HG02798 (cell line): Measurements from ENCODE around the gene ELOB.

ENCODE experiments used
- ATAC-seq: cut with Tn5 transposase; IDR thresholded peaks from one replicate; pipeline ENCODE4 v1.9.1; 2021; ENCODE audit warnings: mild to moderate bottlenecking; ENCODE audit not compliant: unreplicated experiment, poor library complexity

ELOB gene

DNA sequence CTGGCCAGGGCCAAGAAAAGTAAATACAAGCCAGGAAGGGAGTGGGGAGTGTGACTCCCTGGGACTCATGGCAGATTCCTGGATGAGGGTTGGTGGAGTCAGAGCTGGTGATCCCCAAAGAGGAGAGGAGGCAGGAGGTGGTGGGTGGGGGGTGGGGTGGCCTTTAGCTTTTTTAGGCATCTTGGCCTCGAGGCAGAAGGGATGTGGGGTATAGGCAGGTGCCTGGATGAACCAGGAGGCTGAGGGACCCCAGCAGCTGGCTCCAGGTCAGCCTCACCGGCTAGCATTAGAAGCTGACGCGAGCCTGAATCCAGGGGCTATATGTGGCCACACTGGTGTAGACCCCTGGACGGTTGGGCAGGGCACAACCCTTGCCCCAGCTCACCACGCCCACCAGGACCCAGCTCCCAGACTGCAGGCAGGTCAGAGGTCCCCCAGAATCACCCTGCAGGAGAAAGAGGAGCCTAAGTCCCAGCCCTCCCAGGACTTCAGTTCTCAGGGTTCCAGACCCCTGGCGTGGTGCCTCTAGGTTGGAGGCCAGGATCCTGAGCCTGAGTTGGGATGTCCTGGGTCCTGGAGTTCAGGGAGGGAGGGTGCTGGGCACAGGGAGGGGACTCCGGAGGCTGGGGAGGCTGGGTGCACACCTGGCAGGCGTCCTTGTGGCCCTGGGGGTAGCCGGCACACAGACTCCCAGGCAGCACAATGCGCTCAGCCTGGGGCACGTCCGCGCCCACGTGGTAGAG lies 7.4 kb upstream of the ELOB start:
- no peak for ATAC-seq

GRCh38 chr16:2783581-2784357 lies 6.7 kb upstream of the ELOB start:
- ATAC-seq: no peak

DNA sequence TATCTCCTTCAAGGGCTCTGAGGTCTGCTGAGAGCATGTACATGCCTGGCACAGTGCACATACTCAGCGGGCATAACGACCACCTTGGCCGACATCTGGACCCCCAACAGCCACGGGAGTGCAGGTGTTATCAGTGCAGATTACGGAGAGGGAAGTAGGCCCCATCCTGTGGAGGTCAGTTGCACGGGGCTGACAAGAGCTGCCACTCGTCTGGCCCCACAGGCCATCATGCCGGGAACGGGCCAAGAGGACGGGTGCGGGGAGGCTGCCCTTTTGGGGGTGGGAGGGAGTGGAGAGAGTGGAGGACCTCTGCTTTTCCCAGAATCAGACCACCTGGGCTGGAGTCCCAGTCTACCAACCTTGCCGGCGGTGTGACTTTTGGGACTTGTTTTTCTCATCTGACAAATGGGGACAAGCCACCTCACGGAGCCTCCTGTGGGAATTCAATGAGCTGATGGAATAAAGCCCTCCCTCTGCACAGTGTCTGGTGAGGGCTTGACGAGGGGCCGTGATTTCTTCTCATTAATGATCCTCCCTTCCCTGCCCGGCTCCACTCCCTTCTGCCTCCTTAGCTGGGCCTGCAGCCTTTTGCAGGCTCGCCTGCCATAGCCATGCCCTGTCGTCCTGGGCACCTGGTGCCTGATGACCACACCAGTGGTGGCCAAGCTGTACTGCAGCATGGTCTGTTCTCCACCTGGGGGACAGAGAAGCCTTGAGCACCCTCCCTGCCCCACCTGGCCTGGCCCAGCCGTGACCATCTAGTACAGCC lies 5.7 kb upstream of the ELOB start:
- ATAC-seq: no peak

DNA sequence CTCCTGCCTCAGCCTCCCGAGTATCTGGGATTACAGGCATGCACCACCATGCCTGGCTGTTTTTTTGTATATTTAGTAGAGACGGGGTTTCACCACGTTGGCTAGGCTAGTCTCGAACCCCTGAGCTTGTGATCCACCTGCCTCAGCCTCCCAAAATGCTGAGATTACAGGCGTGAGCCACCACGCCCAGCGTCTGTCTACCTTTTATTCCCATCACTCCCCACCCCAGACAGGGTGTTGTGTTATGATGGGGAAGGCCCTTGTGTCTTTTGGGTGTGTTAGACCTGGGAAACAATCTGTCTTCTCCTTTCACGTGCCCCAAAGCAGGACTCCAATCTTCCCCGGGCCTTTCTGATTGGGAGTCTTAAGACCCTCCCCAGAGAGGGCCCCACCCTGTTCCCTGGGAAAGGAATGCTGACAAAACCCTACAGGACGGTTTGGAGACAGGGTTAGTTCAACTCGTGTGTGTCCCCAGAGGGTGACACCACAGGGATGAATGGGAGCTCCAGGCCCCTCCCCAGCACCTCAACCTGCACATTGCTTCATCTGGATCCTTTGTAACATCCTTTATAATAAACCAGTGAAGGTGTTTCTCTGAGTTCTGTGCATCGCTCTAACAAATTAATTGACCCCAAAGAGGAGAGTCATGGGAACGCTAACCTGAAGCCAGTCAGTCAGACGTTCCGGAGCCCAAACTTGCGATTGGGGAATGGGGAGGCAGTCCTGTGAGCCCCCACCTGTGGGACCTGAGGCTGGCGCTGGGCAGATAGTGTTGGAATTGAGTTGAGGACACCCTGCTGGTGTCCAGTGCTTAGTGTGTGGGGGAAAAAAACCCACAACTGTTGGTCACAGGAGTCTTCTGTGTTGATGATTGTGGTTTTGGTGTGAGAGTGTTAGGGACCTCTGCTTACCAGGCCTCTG lies 3.2 kb upstream of the ELOB start:
- no peak for ATAC-seq

- ATAC-seq: no peak
These were observed 2.3 kb upstream of the ELOB start for GRCh38 chr16:2779151-2779920.

GRCh38 chr16:2778630-2778958 lies 1.5 kb upstream of the ELOB start:
- ATAC-seq: no peak

- no peak for ATAC-seq
These were observed 986 bp upstream of the ELOB start for GRCh38 chr16:2777903-2778629.

- peak; percentile 27 for ATAC-seq
These were observed 460 bp downstream of the ELOB start for GRCh38 chr16:2776500-2777139.

DNA sequence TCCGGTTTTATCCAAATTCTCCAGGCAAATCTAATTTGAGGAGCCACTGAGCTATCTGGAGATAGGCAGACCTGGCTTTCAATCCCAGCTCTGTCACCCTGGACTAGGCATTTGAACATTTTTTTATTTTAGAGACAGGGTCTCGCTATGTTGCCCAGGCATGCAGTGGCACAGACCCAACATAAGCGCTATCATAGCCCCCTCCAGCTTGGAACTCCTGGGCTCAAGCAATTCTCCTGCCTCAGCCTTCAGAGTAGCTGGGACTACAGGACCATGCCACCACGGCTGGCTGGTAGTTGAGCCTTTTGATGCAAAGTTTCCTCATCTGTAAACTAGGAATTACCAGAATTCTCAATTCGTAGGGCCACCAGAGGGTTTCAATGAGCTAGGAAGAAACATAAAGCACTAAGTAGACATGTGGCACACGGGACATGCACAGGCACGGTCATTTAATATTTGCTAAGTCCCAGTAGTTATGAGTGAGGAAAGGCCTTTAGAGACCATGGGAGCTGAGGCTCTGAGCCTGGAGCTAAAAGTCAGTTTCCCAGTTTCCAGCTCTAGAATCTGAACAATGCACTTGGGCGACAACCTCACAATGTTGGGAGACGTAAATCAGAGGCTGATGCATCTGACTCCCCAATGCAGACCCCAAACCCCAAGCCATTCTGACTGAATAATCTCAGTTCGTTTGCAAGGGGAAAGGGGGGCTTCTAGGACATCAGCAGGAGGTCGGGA lies 1.1 kb downstream of the ELOB start:
- ATAC-seq: no peak

DNA sequence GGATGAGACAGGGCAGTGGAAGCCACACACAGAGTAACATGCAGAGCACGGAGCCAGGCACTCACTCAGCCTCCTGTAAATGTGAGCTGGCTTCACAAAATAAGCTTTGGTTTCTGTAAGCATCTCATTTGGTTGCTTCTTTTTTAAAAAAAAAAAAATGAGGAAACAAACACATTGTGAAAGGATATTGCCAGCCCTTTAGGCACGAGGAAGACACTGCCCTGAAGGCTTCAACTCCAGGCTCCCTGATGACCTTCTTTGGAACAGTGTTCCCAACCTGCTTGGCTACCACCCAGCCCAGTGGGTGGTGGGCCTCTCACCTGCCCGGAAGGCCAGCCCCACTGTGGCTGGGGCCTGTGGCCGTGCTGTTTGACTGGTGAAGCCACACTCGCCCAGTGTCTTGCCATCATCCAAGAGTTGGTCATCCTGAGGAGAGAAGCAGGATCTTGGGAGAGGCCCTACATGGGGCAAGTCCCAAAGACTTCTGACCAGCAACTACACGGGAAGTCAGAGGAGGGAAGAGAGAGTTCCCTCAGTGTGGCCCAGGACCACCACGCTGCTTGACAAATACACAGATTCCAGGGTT lies 1.9 kb downstream of the ELOB start:
- ATAC-seq: no peak

DNA sequence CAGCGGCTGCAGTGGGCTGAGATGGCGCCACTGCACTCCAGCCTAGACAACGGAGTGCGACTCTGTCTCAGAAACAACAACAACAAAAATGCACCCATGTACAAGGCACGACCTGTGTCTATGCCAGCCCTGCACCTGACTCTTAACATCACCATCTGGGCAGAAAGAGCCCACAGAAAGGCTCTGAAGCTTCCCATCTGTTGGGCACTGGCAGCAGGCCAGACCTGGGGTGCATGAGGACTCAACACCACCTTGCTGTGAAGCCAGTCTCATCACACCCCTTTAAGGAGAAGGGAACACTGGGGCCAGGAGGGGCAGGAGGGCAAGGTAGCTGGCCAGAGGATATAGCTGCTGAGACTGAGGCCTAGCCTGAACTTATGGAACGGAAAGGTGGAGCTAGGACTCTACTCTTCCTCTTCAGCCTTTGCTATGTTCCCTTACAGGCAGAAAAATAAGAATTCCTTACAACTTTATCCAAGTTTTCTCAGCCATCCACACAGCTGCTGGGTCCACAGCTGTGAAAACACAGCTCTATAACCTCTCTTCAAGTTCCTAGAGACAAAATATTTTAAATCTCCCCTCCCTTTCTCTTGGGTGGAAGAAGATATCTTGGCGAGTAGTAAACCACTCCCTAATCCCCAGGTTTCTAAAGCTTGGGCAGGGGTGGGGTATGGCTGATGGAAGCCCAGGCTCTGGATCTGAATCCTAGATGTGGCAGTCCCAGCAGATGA lies 2.8 kb downstream of the ELOB start:
- ATAC-seq: no peak

DNA sequence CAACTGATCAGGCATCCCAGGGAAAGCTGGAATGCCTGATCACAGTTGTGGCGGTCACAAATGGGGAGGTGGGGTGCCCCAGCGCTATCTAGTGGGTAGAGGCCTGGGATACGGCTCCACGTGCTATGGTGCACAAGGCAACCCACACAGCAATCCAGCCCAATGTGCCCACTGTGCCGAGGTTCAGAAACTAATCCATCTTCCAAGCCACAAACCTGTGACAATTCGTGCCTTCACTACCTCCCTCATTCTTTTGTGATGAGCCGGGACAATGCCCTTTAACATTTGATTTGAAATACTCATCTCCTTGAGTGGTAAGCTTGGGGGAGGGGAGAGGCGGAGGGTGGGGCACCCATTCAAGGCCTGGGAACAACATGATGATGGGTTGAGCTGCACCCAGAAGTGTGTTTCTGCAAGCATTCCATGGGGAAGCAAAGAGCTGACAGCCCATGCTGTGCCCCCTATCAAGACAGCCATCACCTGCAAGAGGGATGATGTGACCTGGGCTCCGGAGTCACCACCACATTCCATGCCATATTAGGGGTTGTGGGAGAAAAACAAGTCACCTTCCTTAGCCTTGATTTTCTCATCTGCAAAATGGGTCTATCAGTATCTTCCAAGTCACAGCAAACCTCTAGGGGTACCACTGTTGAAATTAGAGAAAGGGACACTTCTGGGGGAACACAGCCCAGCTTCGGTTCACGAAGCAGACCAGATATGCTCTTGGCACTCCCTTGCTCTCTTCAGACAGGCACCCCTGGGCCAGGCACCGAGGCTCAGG lies 3.7 kb downstream of the ELOB start:
- no peak for ATAC-seq

DNA sequence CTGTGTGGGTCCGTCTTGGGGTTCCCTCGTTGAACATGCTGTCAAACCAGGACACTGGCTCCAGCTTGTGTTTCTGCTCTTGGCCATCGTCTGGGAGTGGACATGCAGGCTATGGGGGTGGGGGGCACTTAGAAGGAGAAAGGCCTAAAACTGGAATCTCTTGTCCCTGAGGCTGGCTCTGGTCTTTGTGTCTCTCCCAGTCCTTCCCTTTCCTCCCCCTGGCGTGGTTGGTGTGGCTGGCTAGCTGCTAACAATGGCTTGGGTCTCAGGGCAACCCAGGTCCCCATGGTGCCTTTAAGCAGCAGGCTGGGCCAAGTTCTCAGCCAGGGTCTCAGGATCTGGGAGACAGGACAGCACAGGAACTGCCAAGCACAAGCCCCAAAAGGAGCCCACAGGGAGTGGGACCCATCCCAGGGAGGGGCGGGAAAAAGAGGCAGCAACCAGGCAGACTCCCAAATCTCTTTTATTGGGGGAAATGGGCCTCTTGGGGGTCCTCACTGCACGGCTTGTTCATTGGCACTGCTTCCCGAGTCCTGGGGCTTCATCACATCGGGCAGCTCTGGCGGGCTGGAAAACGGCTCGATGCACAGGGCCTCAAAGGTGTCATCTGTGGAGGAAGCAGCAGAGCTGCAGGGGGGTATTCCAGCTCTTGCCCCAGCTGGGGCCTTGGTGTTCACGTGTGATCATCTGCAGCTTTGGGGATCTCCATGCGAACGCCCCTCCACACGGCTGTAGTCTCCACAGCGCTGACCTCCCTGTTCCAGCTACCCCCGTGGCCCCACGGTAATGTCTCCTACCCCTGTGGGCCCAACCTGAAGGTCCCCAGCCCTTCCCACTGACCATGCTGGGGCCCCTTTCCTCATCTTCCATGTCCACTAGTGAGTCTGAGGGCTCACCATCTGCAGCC lies 5.3 kb downstream of the ELOB start:
- no peak for ATAC-seq

DNA sequence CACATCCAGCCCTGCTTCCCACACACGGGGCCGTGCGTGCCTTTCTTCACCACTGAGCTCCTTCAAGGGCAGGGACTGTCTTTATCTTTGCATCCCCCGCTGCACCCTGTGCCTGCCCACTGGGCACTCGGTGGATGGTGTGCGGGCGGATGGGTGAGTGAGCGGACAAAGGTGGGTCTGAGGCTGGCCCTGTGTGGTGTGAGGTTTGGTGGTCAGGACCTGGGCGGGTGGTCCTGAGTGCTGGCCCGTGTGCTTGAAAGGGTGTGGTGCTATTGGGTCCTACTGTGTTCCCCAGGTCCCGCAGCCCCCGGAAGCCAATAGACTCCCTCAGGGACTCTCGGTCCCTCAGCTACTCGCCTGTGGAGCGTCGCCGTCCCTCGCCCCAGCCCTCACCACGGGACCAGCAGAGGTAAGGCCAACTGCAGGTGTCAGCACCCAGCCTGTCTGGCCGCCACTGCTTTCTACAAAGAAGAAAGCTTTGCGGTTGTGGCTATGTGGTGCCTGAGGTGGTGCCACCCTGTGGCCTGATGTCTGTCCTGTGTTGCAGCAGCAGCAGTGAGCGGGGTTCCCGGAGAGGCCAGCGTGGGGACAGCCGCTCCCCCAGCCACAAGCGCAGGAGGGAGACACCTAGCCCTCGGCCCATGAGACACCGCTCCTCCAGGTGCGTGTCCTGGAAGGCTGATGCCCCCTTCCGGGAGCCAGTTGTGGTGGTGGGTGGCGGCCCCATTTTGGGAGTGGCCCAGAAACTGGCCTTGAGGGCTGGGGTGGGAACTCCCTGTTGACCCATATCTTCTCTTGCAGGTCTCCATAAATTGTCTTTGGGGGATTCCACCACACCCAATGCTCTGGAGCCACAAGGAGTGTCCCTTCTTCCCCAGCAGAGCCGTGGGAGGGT lies 6.8 kb downstream of the ELOB start:
- no peak for ATAC-seq
